Ishikawa (cell line): Measurements from ENCODE around the gene CCDC102B.
A peak's percentile ranks its signal among the peaks of the same experiment; 100 is the strongest.

Source experiments
- CEBPB ChIP-seq: IDR thresholded peaks from 2 replicates; pipeline ENCODE4 v1.6.1; 2012
- CREB1 ChIP-seq: IDR thresholded peaks from 2 replicates; pipeline ENCODE4 v1.6.1; 2012; ENCODE audit warnings: low read depth
- EGR1 ChIP-seq: IDR thresholded peaks from 2 replicates; pipeline ENCODE4 v1.6.1; 2012
- EP300 ChIP-seq: IDR thresholded peaks from 2 replicates; pipeline ENCODE4 v1.6.1; 2012; ENCODE audit warnings: borderline replicate concordance
- FOXM1 ChIP-seq: IDR thresholded peaks from 2 replicates; pipeline ENCODE4 v1.6.1; 2012; ENCODE audit warnings: low read depth, borderline replicate concordance
- NFIC ChIP-seq: IDR thresholded peaks from 2 replicates; pipeline ENCODE4 v1.6.1; 2012
- RAD21 ChIP-seq: IDR thresholded peaks from 2 replicates; pipeline ENCODE4 v1.6.1; 2012; ENCODE audit warnings: low read depth
- TAF1 ChIP-seq: IDR thresholded peaks from 2 replicates; pipeline ENCODE4 v1.6.1; 2012; ENCODE audit warnings: low read depth, mild to moderate bottlenecking
- TCF12 ChIP-seq: IDR thresholded peaks from 2 replicates; pipeline ENCODE4 v1.6.1; 2012; ENCODE audit warnings: low read depth
- TEAD4 ChIP-seq: IDR thresholded peaks from 2 replicates; pipeline ENCODE4 v1.6.1; 2012
- YY1 ChIP-seq: IDR thresholded peaks from 2 replicates; pipeline ENCODE4 v1.6.1; 2012; ENCODE audit warnings: low read depth
- ZBTB7A ChIP-seq: IDR thresholded peaks from 2 replicates; pipeline ENCODE4 v1.6.1; 2012; ENCODE audit warnings: low read depth
- TF ChIP-seq, protein P1 (sequence below): IDR thresholded peaks from 2 replicates; pipeline ENCODE4 v1.6.1; 2012; ENCODE audit warnings: low read depth, mild to moderate bottlenecking
- TF ChIP-seq, protein P2 (sequence below): IDR thresholded peaks from 2 replicates; pipeline ENCODE4 v1.6.1; 2012
- TF ChIP-seq, protein P3 (sequence below): IDR thresholded peaks from 2 replicates; pipeline ENCODE4 v1.6.1; 2012

CCDC102B gene

DNA sequence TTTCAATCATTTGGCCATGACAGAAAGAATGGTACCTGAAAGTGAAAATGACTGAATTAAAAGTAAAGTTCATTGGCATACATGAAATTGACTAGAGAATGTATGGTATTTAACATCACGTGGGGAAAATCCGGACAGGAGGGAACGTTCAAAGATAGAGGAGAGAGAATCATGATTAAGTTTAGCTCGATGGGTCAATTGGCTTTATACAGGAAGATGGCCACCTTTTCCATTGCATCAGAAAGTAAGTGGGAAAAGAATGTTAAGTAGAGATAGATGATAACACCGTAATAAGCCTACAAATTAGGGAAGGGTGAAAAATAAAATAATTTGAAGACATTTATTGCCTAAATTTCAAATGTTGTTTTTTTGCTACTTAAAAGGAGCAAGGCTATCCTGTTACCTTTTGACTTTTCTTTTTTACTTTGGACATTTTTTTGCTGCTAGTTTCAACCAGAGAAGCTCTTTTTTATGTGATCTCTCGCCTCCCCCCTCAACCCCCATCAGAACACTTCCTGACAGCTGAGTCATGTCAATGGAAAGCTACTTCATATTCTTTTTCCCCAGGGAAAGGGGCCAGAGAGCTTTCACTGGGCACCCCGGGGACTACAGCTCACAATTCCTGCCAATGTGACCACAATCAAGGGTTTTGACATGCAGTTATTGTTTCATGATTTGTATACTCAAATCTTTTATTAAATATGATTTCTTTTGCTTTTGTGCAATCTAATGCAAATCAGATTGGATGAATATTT lies 767 bp upstream of the CCDC102B start:
- TF ChIP-seq, protein P1, sequence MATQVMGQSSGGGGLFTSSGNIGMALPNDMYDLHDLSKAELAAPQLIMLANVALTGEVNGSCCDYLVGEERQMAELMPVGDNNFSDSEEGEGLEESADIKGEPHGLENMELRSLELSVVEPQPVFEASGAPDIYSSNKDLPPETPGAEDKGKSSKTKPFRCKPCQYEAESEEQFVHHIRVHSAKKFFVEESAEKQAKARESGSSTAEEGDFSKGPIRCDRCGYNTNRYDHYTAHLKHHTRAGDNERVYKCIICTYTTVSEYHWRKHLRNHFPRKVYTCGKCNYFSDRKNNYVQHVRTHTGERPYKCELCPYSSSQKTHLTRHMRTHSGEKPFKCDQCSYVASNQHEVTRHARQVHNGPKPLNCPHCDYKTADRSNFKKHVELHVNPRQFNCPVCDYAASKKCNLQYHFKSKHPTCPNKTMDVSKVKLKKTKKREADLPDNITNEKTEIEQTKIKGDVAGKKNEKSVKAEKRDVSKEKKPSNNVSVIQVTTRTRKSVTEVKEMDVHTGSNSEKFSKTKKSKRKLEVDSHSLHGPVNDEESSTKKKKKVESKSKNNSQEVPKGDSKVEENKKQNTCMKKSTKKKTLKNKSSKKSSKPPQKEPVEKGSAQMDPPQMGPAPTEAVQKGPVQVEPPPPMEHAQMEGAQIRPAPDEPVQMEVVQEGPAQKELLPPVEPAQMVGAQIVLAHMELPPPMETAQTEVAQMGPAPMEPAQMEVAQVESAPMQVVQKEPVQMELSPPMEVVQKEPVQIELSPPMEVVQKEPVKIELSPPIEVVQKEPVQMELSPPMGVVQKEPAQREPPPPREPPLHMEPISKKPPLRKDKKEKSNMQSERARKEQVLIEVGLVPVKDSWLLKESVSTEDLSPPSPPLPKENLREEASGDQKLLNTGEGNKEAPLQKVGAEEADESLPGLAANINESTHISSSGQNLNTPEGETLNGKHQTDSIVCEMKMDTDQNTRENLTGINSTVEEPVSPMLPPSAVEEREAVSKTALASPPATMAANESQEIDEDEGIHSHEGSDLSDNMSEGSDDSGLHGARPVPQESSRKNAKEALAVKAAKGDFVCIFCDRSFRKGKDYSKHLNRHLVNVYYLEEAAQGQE: no peak
- TF ChIP-seq EGR1: no peak
- no peak for TF ChIP-seq TEAD4
- no peak for TF ChIP-seq YY1
- TF ChIP-seq, protein P2, sequence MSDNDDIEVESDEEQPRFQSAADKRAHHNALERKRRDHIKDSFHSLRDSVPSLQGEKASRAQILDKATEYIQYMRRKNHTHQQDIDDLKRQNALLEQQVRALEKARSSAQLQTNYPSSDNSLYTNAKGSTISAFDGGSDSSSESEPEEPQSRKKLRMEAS: no peak
- TF ChIP-seq CREB1: no peak
- TF ChIP-seq FOXM1: no peak
- TF ChIP-seq EP300: no peak
- TF ChIP-seq RAD21: no peak
- TF ChIP-seq CEBPB: no peak
- TF ChIP-seq ZBTB7A: no peak
- TF ChIP-seq NFIC: no peak

DNA sequence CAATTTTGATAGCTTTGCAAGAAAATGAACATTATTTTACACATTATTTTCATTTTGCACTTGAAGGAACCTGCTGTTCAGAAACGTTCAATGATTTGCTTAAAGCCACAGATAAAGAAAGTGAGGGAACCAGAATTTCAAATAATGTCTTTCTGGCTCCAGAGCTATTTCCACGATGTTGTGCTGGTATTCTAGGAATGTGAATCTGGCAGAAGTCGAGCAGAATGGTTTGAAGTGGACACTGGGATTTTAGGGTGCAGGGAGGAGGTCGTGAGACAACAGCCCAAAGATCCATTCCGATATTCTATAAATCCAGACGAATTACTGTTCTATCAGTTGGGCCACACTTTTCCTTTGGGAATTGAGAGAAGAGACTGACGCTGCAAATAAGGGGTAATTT lies 2.2 kb downstream of the CCDC102B start:
- TF ChIP-seq, protein P1: no peak
- TF ChIP-seq TEAD4: peak; percentile 40

DNA sequence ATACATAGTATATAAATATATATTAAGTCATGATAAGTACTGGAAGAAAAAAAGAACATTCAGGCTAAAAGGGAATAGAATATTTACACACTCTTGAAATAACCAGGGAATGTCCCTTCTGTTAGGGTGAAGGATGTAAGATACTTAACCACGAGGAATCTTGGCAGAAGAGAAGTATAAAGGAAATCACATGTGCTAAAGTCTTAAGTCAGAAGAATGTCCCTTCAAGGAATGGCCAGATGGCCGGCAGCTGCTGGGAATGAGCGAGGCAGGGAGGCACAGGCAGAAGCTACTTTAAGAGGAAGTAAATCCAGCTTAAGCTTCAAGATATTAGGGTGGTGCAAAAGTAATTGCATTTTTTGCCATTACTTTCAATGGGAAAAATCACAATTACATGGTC lies 5.5 kb downstream of the CCDC102B start:
- TF ChIP-seq TCF12: no peak
- TF ChIP-seq, protein P3, sequence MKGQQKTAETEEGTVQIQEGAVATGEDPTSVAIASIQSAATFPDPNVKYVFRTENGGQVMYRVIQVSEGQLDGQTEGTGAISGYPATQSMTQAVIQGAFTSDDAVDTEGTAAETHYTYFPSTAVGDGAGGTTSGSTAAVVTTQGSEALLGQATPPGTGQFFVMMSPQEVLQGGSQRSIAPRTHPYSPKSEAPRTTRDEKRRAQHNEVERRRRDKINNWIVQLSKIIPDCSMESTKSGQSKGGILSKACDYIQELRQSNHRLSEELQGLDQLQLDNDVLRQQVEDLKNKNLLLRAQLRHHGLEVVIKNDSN: no peak
- no peak for TF ChIP-seq CREB1
- TF ChIP-seq, protein P1: no peak
- TF ChIP-seq EGR1: no peak
- TF ChIP-seq YY1: no peak
- no peak for TF ChIP-seq TAF1
- no peak for TF ChIP-seq FOXM1
- TF ChIP-seq RAD21: no peak
- no peak for TF ChIP-seq CEBPB
- TF ChIP-seq EP300: no peak

DNA sequence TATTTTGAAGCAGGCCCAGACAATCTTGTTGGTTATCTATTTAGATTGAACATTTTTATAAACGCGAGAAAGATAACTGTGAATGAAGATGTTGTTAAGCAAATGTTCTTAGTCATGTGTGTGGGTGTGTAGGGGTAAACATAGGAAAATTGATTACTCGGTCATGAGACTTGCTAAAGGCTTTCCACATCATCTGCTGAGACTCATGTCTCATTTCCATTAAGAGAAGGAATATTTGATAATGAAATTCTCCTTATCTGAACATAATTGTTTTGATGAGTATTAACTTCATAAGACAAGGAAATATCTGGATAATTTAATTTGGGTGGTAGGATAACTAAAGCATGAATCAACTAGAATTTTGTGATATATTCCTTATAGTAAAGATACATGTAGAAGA lies 19.7 kb downstream of the CCDC102B start:
- TF ChIP-seq, protein P1: no peak
- TF ChIP-seq YY1 (no peak), EGR1 (no peak), TCF12 (no peak), TAF1 (no peak), FOXM1 (no peak), EP300 (no peak), TEAD4 (no peak), NFIC (no peak), CEBPB (no peak)
- TF ChIP-seq, protein P3: no peak
- TF ChIP-seq, protein P2: no peak
